H9 (cell line): Measurements from ENCODE around the gene SLC6A2. TPM values are rescaled to one million over a fixed set of nuclear protein-coding genes. Genes with fewer than 3 reads are reported as not detected.

ENCODE experiments used
- DNase-seq: peaks from one replicate; pipeline ENCODE4 v3.0.0-alpha.2; 2017
- H2AFZ ChIP-seq: one replicate; pipeline ENCODE4 v1.6.1; 2013; ENCODE audit warnings: mild to moderate bottlenecking, low read length, control low read depth, moderate library complexity
- H2AK5ac ChIP-seq: 2 replicates; pipeline ENCODE4 v1.6.1; 2013; ENCODE audit warnings: low read length, control low read depth, mixed read lengths; ENCODE audit not compliant: insufficient read length
- H2BK120ac ChIP-seq: one replicate; pipeline ENCODE4 v1.6.1; 2013; ENCODE audit warnings: low read depth, mild to moderate bottlenecking, low read length, control low read depth, inconsistent platforms; ENCODE audit not compliant: poor library complexity, severe bottlenecking
- H2BK12ac ChIP-seq: 2 replicates; pipeline ENCODE4 v1.6.1; 2013; ENCODE audit warnings: low read length, control low read depth, mixed read lengths, low read depth; ENCODE audit not compliant: insufficient read length
- H2BK15ac ChIP-seq: 2 replicates; pipeline ENCODE4 v1.6.1; 2013; ENCODE audit warnings: low read depth, low read length, control low read depth
- H2BK20ac ChIP-seq: one replicate; pipeline ENCODE4 v1.6.1; 2013; ENCODE audit warnings: low read depth, mild to moderate bottlenecking, low read length, control low read depth, inconsistent platforms; ENCODE audit not compliant: poor library complexity, severe bottlenecking
- H2BK5ac ChIP-seq: 2 replicates; pipeline ENCODE4 v1.6.1; 2013; ENCODE audit warnings: low read length, control low read depth, mixed read lengths; ENCODE audit not compliant: insufficient read length
- H3K14ac ChIP-seq: 2 replicates; pipeline ENCODE4 v1.6.1; 2013; ENCODE audit warnings: low read length, control low read depth; ENCODE audit not compliant: insufficient read depth
- H3K18ac ChIP-seq: 2 replicates; pipeline ENCODE4 v1.6.1; 2013; ENCODE audit warnings: low read depth, mild to moderate bottlenecking, mixed read lengths, low read length, control low read depth; ENCODE audit not compliant: insufficient read length
- H3K23ac ChIP-seq: 2 replicates; pipeline ENCODE4 v1.6.1; 2013; ENCODE audit warnings: low read length, control low read depth, mixed read lengths, low read depth; ENCODE audit not compliant: insufficient read length
- H3K23me2 ChIP-seq: 2 replicates; pipeline ENCODE4 v1.6.1; 2013; ENCODE audit warnings: low read depth, mild to moderate bottlenecking, mixed read lengths, low read length, control low read depth; ENCODE audit not compliant: insufficient read length, poor library complexity, severe bottlenecking
- H3K27ac ChIP-seq: 2 replicates; pipeline ENCODE4 v1.5.1; 2013; ENCODE audit warnings: low read length, control low read depth, mixed read lengths, low read depth; ENCODE audit not compliant: insufficient read length
- H3K27me3 ChIP-seq: 2 replicates; pipeline ENCODE4 v1.6.1; 2013; ENCODE audit warnings: low read length, control low read depth, inconsistent platforms; ENCODE audit not compliant: insufficient read depth
- H3K4ac ChIP-seq: 2 replicates; pipeline ENCODE4 v1.6.1; 2013; ENCODE audit warnings: low read depth, mild to moderate bottlenecking, control low read depth, inconsistent platforms, low read length, moderate library complexity
- H3K4me1 ChIP-seq: 2 replicates; pipeline ENCODE4 v1.6.1; 2013; ENCODE audit warnings: low read length, control low read depth, inconsistent platforms; ENCODE audit not compliant: insufficient read depth
- H3K4me2 ChIP-seq: 2 replicates; pipeline ENCODE4 v1.6.1; 2013; ENCODE audit warnings: low read length, control low read depth, mixed read lengths; ENCODE audit not compliant: insufficient read length, insufficient read depth
- H3K56ac ChIP-seq: 2 replicates; pipeline ENCODE4 v1.6.1; 2013; ENCODE audit warnings: low read depth, mild to moderate bottlenecking, mixed read lengths, low read length, control low read depth; ENCODE audit not compliant: insufficient read length
- H3K79me1 ChIP-seq: 2 replicates; pipeline ENCODE4 v1.6.1; 2013; ENCODE audit warnings: low read depth, mild to moderate bottlenecking, moderate library complexity, low read length, control low read depth, inconsistent platforms; ENCODE audit not compliant: insufficient read depth, poor library complexity, severe bottlenecking
- H3K79me2 ChIP-seq: 2 replicates; pipeline ENCODE4 v1.6.1; 2013; ENCODE audit warnings: low read length, control low read depth, inconsistent platforms; ENCODE audit not compliant: insufficient read depth
- H3K9ac ChIP-seq: 2 replicates; pipeline ENCODE4 v1.6.1; 2013; ENCODE audit warnings: low read length, control low read depth, mixed read lengths; ENCODE audit not compliant: insufficient read length; ENCODE audit errors: extremely low read depth
- H3K9me3 ChIP-seq: one replicate; pipeline ENCODE4 v1.6.1; 2013; ENCODE audit warnings: low read depth, low read length, inconsistent platforms; ENCODE audit not compliant: control insufficient read depth
- H3T11ph ChIP-seq: one replicate; pipeline ENCODE4 v1.6.1; 2013; ENCODE audit warnings: mild to moderate bottlenecking, low read length, control low read depth, inconsistent platforms
- H4K20me1 ChIP-seq: one replicate; pipeline ENCODE4 v1.6.1; 2013; ENCODE audit not compliant: control insufficient read depth, insufficient read length, insufficient read depth
- H4K5ac ChIP-seq: 2 replicates; pipeline ENCODE4 v1.6.1; 2013; ENCODE audit warnings: low read depth, mild to moderate bottlenecking, mixed read lengths, low read length, control low read depth; ENCODE audit not compliant: insufficient read length
- H4K8ac ChIP-seq: replicated peaks from 2 replicates; pipeline ENCODE4 v1.6.1; 2013; ENCODE audit warnings: low read length, control low read depth, mixed read lengths, low read depth; ENCODE audit not compliant: insufficient read length
- H4K91ac ChIP-seq: 2 replicates; pipeline ENCODE4 v1.6.1; 2013; ENCODE audit warnings: low read depth, mild to moderate bottlenecking, moderate library complexity, mixed read lengths, low read length, control low read depth; ENCODE audit not compliant: insufficient read length
- H3K27ac Mint-ChIP-seq, 3 experiments: 2 replicates in 2 of 3; 3 replicates in 1 of 3; pipeline ENCODE4 v1.8.0; 2020 to 2021; ENCODE audit warnings: mixed read lengths in 3 of 3, mild to moderate bottlenecking in 1 of 3, moderate library complexity in 1 of 3
- H3K27me3 Mint-ChIP-seq: 2 replicates; pipeline ENCODE4 v1.8.0; 2021; ENCODE audit warnings: low read depth, mild to moderate bottlenecking, moderate library complexity, mixed read lengths
- H3K36me3 Mint-ChIP-seq, 3 experiments: 2 replicates in 2 of 3; 3 replicates in 1 of 3; pipeline ENCODE4 v1.8.0; 2020 to 2021; ENCODE audit warnings: low read depth in 3 of 3, mixed read lengths in 3 of 3; ENCODE audit not compliant: insufficient read depth in 1 of 3
- H3K4me1 Mint-ChIP-seq, 2 experiments: 2 replicates each; pipeline ENCODE4 v1.8.0; 2020; ENCODE audit warnings: mixed read lengths in 2 of 2
- H3K4me3 Mint-ChIP-seq, 2 experiments: 2 replicates in 1 of 2; 3 replicates in 1 of 2; pipeline ENCODE4 v1.8.0; 2020 to 2021; ENCODE audit warnings: mild to moderate bottlenecking in 2 of 2, mixed read lengths in 2 of 2, moderate library complexity in 1 of 2
- H3K9me3 Mint-ChIP-seq, 2 experiments: 2 replicates in 1 of 2; 3 replicates in 1 of 2; pipeline ENCODE4 v1.8.0; 2020; ENCODE audit warnings: mild to moderate bottlenecking in 2 of 2, mixed read lengths in 2 of 2, moderate library complexity in 1 of 2
- WGBS: extraction: QIAGEN DNeasy Blood & Tissue Kit; methylation state at CpG from one replicate; pipeline ENCODE4 v1.1.7; 2013; ENCODE audit warnings: missing lambda C conversion rate, low lambda C conversion rate, mixed read lengths; ENCODE audit not compliant: insufficient read length; ENCODE audit errors: extremely low coverage; 5-methylcytosine and 5-hydroxymethylcytosine counted together
- total RNA-seq: library from RNA; stranded (reverse); gene quantifications from 2 replicates; pipeline ENCODE4 v1.2.1, GENCODE V29; 2021
- TF ChIP-seq, protein P1 (sequence below): fragments of 200-600 bp; sonication (generic); conservative IDR thresholded peaks from 3 replicates; pipeline ENCODE4 v1.8.0; 2021; ENCODE audit warnings: antibody characterized with exemption, mild to moderate bottlenecking

SLC6A2 gene
- total RNA-seq, 1 experiment from 2014 or later = 0.24 TPM

DNA sequence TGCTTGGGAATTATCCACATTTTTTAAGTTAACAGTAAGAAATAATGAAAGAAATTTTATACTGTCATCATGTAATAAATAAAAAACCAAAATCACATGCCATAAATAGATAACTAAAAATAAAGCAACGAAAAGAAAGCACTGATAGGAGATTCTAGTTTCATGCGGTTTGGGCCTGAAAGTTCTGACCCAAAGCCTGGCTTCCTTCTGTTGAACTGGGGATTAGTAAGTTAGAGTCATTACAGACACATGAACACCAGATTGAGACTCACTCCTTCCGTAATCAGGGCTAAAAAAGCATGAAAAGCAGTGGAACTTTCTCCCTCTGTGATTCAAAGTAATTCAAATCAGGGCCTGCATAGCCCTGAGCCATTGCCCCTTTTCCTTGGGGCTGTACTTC, 13.2 kb upstream of the SLC6A2 start:
- no peak overlapping the region for H2BK5ac ChIP-seq
- H2BK120ac ChIP-seq = no peak overlapping the region
- no peak overlapping the region for H4K5ac ChIP-seq
- no peak overlapping the region for H2BK15ac ChIP-seq
- H3K56ac ChIP-seq = no peak overlapping the region
- no peak for DNase-seq
- TF ChIP-seq, protein P1, sequence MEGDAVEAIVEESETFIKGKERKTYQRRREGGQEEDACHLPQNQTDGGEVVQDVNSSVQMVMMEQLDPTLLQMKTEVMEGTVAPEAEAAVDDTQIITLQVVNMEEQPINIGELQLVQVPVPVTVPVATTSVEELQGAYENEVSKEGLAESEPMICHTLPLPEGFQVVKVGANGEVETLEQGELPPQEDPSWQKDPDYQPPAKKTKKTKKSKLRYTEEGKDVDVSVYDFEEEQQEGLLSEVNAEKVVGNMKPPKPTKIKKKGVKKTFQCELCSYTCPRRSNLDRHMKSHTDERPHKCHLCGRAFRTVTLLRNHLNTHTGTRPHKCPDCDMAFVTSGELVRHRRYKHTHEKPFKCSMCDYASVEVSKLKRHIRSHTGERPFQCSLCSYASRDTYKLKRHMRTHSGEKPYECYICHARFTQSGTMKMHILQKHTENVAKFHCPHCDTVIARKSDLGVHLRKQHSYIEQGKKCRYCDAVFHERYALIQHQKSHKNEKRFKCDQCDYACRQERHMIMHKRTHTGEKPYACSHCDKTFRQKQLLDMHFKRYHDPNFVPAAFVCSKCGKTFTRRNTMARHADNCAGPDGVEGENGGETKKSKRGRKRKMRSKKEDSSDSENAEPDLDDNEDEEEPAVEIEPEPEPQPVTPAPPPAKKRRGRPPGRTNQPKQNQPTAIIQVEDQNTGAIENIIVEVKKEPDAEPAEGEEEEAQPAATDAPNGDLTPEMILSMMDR = no peak
- no peak overlapping the region for H4K8ac ChIP-seq
- Mint-ChIP-seq H3K4me1 (peaks cover 7 to 9% of the 10 kb centered on the region in 2 experiments), H3K4me3 (no peak overlapping the region), H3K27ac (no peak overlapping the region), H3K36me3 (no peaks in the 10 kb centered on the region), H3K9me3 (no peaks in the 10 kb centered on the region), H3K27me3 (peaks cover 26% of the 10 kb centered on the region)
- no peaks in the 10 kb centered on the region for H3K4me1 ChIP-seq
- no peak overlapping the region for H4K91ac ChIP-seq
- H3K9ac ChIP-seq = no peak overlapping the region
- H3K27me3 ChIP-seq = no peaks in the 10 kb centered on the region
- no peaks in the 10 kb centered on the region for H3K9me3 ChIP-seq
- no peaks in the 10 kb centered on the region for H3K79me2 ChIP-seq
- H3K4me2 ChIP-seq = no peak overlapping the region
- H2BK12ac ChIP-seq = no peak overlapping the region
- no peak overlapping the region for H3K18ac ChIP-seq
- H3K79me1 ChIP-seq = no peaks in the 10 kb centered on the region
- H3K14ac ChIP-seq = no peak overlapping the region
- H3K23me2 ChIP-seq = peaks cover 2% of the 10 kb centered on the region
- no peak overlapping the region for H2AFZ ChIP-seq
- H2AK5ac ChIP-seq = no peak overlapping the region
- H3K4ac ChIP-seq = no peak overlapping the region
- WGBS = no CpG with 5 or more reads among the region's 3 CpGs
- no peak overlapping the region for H3K27ac ChIP-seq
- no peaks in the 10 kb centered on the region for H4K20me1 ChIP-seq
- H3T11ph ChIP-seq = no peak overlapping the region
- H3K23ac ChIP-seq = no peak overlapping the region
- no peak overlapping the region for H2BK20ac ChIP-seq
